GM12874 (cell line): ENCODE results near the gene FOXP1.

ENCODE experiments used
- CTCF ChIP-seq: IDR thresholded peaks from 2 replicates; pipeline ENCODE4 v1.5.1; 2011; ENCODE audit warnings: low read depth, mild to moderate bottlenecking, control low read depth, low read length, moderate library complexity; ENCODE audit not compliant: insufficient read depth

Gene FOXP1

GRCh38 chr3:71476950-71477349 is 106.6 kb downstream of the FOXP1 start:
- no peak for TF ChIP-seq CTCF

GRCh38 chr3:71469138-71469435 is 114.4 kb downstream of the FOXP1 start:
- no peak for TF ChIP-seq CTCF

DNA sequence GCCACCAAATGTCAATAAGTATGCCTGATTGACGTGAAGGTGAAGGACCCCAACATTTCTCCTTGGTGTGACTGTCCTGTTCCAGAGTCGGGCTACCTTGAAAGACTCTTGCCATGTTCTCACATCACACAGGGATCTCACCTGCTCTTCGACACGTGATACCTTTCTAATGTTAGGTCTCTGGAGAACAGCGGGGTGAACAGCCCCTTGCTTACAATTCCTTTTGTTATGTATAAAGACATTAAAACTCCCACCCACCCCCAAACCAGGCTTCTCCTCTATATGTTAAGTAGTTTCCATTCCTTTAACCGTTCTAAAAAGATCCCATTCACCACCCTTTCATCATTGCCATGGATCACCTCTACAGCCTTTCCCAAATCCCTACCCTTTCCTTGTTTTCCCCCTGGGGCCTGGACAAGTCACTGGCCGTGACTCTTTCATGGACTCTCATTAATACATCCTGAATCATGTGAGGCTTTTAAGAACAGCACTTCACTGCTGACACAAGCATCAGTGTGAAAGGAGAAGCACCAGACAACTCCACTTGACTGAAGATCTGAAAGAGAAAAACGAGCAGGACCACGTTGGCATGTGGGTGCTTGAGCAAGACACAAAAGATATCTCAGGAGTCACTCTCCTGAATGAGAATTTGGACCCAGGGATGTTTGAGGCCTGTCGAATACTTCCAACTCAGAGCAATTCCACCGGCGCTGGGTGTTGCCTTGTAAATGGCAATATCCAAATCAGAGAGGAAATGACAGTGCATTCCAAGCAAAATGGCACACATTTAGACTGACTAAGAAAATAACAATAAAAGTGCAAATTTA is 115.0 kb downstream of the FOXP1 start:
- no peak for TF ChIP-seq CTCF

- no peak for TF ChIP-seq CTCF
Observed at GRCh38 chr3:71466483-71466882, 117.0 kb downstream of the FOXP1 start.

DNA sequence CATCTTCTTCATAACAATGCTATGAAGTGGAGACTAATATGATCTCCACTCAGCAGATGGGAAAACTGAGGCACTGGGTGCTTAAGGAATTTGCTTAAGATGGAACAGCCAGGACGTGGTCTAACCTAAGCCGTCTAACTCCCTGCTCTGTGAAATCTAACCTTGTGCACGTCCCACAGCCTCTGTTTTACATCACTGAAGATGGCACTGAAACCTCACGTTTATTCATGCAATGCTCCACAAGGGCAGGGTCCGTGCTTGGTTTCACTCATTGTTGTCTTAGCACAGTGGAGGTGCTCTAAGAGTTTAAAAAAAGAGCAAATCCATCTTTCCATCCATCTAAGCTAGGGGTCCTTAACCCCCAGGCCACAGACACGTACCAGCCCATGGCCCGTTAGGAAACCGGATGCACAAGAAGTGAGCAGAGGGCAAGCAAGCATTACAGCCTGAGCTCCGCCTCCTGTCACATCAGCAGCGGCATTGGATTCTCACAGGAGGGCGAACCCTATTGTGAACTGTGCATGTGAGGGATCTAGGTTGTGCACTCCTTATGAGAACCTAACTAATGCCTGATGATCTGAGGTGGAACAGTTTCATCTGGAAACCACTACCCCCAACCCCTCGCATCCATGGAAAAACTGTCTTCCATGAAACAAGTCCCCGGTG is 118.0 kb downstream of the FOXP1 start:
- TF ChIP-seq CTCF = no peak

DNA sequence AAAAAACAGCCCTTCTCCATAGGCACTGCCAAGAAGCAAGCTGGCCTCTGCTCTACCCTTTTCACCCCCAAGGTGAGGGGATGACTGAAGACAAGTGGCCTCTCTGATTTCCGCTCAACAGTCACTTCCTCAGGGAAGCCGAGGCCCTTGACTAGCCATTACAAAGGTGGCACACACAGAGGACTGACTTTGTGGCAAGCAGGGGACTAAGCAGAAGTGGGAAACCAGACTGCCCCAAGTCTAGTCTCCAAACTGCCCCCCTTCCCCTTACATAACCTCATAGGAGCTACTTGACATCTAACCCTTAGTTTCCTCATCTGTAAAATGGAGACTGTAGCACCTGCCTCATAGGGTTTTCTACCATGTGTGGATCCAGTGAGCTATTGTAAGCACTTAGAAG is 118.9 kb downstream of the FOXP1 start:
- TF ChIP-seq CTCF = no peak

- TF ChIP-seq CTCF = no peak
Observed at GRCh38 chr3:71463617-71464016, 119.9 kb downstream of the FOXP1 start.
